Kidney (tissue), 14 donors: ENCODE results near the gene CRISP2. TPM values are rescaled to one million over a fixed set of nuclear protein-coding genes. Genes with fewer than 3 reads are reported as not detected.
"Not testable (repeated sequence)": the region's sequence is repeated elsewhere in the genome, so short reads cannot be mapped to it uniquely, and the experiment has no call there.

Experiments used
- DNase-seq, 5 donors: peaks; one replicate each; pipeline ENCODE4 v3.0.0-alpha.2; 2013 to 2020
- FAIRE-seq: peaks from 2 replicates; lab custom pipeline; 2012; peaks lifted over from hg19 to GRCh38; lab: Jason Lieb, UNC
- H3K27ac ChIP-seq, 2 donors: one replicate each; pipeline ENCODE4 v1.7.0; 2013; ENCODE audit warnings: low read depth in 2 of 2, low read length in 2 of 2, inconsistent platforms in 1 of 2
- H3K27me3 ChIP-seq: one replicate; pipeline ENCODE4 v1.7.1; 2013; ENCODE audit warnings: low read length, inconsistent platforms; ENCODE audit not compliant: control insufficient read depth, insufficient read depth
- H3K36me3 ChIP-seq, 3 donors: one replicate each; pipeline versions ENCODE4 v1.7.0 to v1.7.1; 2013; ENCODE audit warnings: low read length in 3 of 3, control low read depth in 1 of 3, inconsistent platforms in 1 of 3; ENCODE audit not compliant: insufficient read depth in 3 of 3, control insufficient read depth in 2 of 3
- H3K4me1 ChIP-seq, 3 donors: one replicate each; pipeline versions ENCODE4 v1.7.0 to v1.7.1; 2013; ENCODE audit warnings: low read length in 3 of 3, inconsistent platforms in 1 of 3, low read depth in 1 of 3; ENCODE audit not compliant: control insufficient read depth in 2 of 3, insufficient read depth in 2 of 3
- H3K4me3 ChIP-seq, 3 donors: one replicate each; pipeline versions ENCODE4 v1.7.0 to v1.8.1; 2013; ENCODE audit warnings: low read length in 3 of 3, control low read depth in 1 of 3, inconsistent platforms in 1 of 3
- H3K9ac ChIP-seq, 3 donors: one replicate each; pipeline versions ENCODE4 v1.7.0 to v1.7.1; 2013; ENCODE audit warnings: low read length in 3 of 3, control low read depth in 1 of 3, inconsistent platforms in 1 of 3
- H3K9me3 ChIP-seq, 3 donors: one replicate each; pipeline versions ENCODE4 v1.7.0 to v1.7.1; 2013; ENCODE audit warnings: low read length in 3 of 3, control low read depth in 1 of 3, inconsistent platforms in 1 of 3; ENCODE audit not compliant: control insufficient read depth in 2 of 3, insufficient read depth in 1 of 3
- intact Hi-C: fragments of 100-400 bp; cut with DNase I; formaldehyde crosslinking; loops from one replicate; pipeline ENCODE4 v1.11.1; 2022
- polyA plus RNA-seq: library from polyadenylated mRNA; stranded (reverse); fragments of 350-450 nt; fragmentation: Illumina TruSeq; extraction: RNeasy Lipid Tissue Mini Kit (QIAGEN cat#74804); gene quantifications from one replicate; pipeline ENCODE4 v1.2.3, GENCODE V29; 2014; ENCODE audit warnings: low read depth, low replicate concordance; ENCODE audit not compliant: insufficient read depth
- total RNA-seq: library from RNA; stranded (reverse); fragmentation: NEBNext Ultra II Directional; extraction: Animal tissue kit (Norgen Biotek cat#: 25700); gene quantifications from one replicate; pipeline ENCODE4 v1.2.1, GENCODE V29; 2021
- TF ChIP-seq, protein P1 (sequence below): IDR thresholded peaks from 3 replicates; pipeline ENCODE4 v1.5.1; 2012; ENCODE audit warnings: mild to moderate bottlenecking, moderate library complexity, borderline replicate concordance; ENCODE audit not compliant: insufficient read depth; ENCODE audit errors: extremely low read depth
- donor health status: control.
- donor health status: control.
- donor health status: control.
- donor health status: control.
- donor health status: control.
- donor health status: DM: yes; HTN: yes; CAD: no.
- donor health status: Normal renal cell carcinoma (clear cell type).

The CRISP2 gene
- total and polyA plus RNA-seq, 2 donors from 2014 or later: 1.5 TPM; not detected in 1

DNA sequence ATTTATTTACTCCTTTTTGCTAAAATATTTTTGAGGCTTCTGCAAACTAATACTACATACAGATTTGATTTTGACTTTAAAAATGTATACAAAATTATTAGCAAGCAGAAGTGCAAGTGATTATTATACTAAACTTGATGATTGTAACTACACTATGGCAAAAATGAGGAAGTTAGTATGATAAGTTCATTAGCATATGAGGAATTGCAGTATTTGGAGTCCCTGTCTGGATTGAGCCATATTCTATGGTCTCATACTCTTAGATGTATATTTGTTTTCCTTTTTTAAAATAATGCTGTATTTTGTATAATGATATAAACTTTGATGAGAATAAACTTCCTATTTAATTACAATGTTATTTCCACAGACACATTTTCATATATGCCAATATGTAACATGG, 16.9 kb upstream of the CRISP2 start:
- Histone ChIP-seq H3K4me3 (no peak overlapping the region), H3K27ac (no peak overlapping the region), H3K4me1 (no peaks in the 10 kb centered on the region), H3K9me3 (no peaks in the 10 kb centered on the region), H3K9ac (no peak overlapping the region), H3K36me3 (no peaks in the 10 kb centered on the region), H3K27me3 (no peaks in the 10 kb centered on the region)
- DNase-seq: no peak
- TF ChIP-seq, protein P1, sequence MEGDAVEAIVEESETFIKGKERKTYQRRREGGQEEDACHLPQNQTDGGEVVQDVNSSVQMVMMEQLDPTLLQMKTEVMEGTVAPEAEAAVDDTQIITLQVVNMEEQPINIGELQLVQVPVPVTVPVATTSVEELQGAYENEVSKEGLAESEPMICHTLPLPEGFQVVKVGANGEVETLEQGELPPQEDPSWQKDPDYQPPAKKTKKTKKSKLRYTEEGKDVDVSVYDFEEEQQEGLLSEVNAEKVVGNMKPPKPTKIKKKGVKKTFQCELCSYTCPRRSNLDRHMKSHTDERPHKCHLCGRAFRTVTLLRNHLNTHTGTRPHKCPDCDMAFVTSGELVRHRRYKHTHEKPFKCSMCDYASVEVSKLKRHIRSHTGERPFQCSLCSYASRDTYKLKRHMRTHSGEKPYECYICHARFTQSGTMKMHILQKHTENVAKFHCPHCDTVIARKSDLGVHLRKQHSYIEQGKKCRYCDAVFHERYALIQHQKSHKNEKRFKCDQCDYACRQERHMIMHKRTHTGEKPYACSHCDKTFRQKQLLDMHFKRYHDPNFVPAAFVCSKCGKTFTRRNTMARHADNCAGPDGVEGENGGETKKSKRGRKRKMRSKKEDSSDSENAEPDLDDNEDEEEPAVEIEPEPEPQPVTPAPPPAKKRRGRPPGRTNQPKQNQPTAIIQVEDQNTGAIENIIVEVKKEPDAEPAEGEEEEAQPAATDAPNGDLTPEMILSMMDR: no peak
- intact Hi-C loops: no loop called here
- no peak for FAIRE-seq

- FAIRE-seq, DNase-seq, H3K9me3 ChIP-seq, H3K9ac ChIP-seq, H3K4me1 ChIP-seq, H3K36me3 ChIP-seq, H3K27me3 ChIP-seq, H3K27ac ChIP-seq, H3K4me3 ChIP-seq, intact Hi-C loops: not testable (repeated sequence)
These were observed 10.6 kb upstream of the CRISP2 start for GRCh38 chr6:49723917-49724316.

DNA sequence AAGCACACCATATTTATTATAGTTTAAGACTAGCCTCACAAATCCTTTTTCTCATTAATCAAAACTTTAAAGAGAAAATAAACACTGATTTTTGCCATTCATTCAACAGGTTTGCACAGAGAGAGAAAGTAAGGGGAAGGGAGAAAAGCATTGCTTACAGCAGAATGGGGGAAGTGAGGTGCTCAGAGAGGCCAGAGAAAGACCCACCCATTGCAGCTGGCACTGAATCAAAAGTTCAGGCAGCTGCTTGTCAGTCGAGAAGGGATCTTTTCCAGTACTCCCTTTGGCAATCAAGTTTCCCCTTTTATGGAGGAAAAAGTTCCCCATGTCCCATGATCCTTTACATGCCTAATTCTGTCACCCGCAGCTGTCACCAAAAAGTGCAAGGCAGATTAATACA, 8.0 kb upstream of the CRISP2 start:
- FAIRE-seq: no peak
- H3K27ac ChIP-seq: no peak overlapping the region
- no peaks in the 10 kb centered on the region for H3K36me3 ChIP-seq
- peaks cover 0 to 2% (median 0%) of the 10 kb centered on the region in 3 donors for H3K9me3 ChIP-seq
- H3K4me1 ChIP-seq: no peaks in the 10 kb centered on the region
- no peak for DNase-seq
- intact Hi-C loops: no loop called here
- TF ChIP-seq, protein P1: no peak
- no peak overlapping the region for H3K4me3 ChIP-seq
- no peak overlapping the region for H3K9ac ChIP-seq
- H3K27me3 ChIP-seq: no peaks in the 10 kb centered on the region

DNA sequence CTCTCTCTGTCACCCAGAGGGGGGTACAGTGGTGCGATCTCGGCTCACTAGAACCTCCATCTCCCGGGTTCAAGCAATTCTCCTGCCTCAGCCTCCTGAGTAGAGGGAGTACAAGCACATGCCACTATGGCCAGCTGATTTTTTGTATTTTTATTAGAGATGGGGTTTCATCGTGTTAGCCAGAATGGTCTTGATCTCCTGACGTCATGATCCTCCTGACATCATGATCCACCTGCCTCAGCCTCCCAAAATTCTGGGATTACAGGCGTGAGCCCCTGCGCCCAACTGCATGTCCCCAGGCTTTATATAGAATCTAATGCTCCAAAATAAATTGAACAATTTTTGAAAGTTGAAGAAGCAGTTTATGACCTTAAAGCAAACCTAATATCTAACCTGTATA, 7.0 kb upstream of the CRISP2 start:
- DNase-seq (no peak), FAIRE-seq (no peak)
- TF ChIP-seq, protein P1: no peak
- no peaks in the 10 kb centered on the region for H3K4me1 ChIP-seq
- H3K4me3 ChIP-seq: no peak overlapping the region
- peaks cover 0 to 2% (median 0%) of the 10 kb centered on the region in 3 donors for H3K9me3 ChIP-seq
- no peaks in the 10 kb centered on the region for H3K27me3 ChIP-seq
- no peak overlapping the region for H3K27ac ChIP-seq
- H3K36me3 ChIP-seq: no peaks in the 10 kb centered on the region
- intact Hi-C loops: no loop called here
- H3K9ac ChIP-seq: no peak overlapping the region
